Suppressor macrophage treated with lipopolysaccharide for 4 hours (primary cell): ENCODE data around the gene DDX11.
"Not testable (repeated sequence)": the region's sequence is repeated elsewhere in the genome, so short reads cannot be mapped to it uniquely, and the experiment has no call there.

Source experiments
- DNase-seq: peaks from one replicate; pipeline ENCODE4 v3.0.0-alpha.2; 2020

DDX11 gene

DNA sequence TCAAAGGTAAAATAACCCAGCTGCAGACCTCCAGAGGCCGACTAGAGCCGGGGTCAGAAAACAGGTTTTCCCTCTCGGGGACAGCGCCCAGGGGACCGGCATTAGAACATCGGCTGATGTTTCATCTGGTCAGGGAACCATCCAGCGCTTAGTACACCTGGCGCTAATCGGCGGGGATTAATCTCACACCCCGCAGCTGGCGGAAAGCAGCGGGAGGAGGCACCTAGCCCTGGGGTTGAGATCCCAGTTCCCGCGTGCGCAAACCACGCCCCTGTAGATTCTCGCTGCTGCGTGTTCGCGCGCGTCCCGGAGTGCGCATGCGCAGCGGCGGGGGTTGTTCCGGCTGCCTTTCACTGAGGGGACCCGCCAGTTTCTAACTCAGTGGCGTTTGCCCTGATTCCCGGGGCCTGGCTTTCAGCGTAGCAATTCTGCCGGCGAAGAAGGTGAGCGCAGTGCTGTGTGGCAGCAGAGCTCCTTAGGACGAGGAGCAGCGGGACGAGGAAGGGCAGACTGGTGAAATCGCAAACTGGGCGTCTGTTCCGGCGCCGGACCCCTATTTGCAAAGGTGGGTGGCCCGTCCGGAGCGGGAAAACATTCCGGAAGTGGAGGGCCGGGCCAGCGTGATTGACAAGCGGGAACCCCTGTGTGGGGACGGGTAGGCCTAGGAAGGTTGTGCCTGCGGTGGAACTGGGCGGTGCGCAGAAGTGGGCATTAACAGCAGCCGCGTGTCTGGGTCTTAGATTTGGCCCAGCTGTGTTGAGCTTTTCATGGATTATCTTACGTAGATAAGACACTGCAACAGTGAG is at the start of gene DDX11:
Gene DDX11 (plus strand): TSS at position 334 of the 806 bp plus-strand sequence. CDS start 4,534 bp downstream, outside the sequence.
- peak; percentile 89 for DNase-seq

DNA sequence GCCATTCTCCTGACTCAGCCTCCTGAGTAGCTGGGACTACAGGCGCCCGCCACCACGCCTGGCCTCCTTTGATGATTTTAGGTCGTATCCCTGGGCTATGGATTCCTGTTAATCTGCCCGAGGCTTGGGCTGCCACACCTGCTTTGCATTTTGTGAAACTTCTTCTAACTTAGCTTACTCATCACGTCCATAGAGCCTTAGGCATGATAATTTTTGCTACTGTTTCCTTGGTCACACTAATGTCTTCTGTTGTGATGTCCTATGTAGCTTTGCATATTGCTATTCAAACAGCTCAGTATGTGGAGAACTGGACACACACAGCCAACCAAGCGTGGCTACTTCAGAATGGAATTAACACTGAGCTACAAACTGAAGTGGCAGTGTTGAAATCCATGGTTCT is 47.5 kb upstream of the DDX11 start:
- no peak for DNase-seq

DNA sequence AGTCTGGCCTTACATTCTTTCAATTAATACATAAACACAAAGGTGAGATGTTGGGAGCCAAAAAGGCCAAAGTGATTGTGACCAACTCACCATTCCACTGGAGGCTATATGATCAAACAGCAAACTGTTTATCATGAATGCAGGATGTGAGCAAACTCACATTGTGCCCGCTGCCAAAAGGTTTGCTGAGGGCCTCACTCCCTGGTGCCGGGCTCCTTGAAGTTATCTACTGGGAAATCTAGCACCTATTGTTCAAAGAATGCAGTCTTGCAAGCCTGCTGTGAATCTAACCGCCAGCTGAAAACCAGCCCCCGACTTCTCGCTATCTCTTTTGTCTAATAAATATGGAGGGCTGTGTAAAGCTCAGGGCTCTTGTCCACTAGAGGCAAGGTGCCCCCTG is 46.7 kb upstream of the DDX11 start:
- DNase-seq, result not testable (repeated sequence)

DNA sequence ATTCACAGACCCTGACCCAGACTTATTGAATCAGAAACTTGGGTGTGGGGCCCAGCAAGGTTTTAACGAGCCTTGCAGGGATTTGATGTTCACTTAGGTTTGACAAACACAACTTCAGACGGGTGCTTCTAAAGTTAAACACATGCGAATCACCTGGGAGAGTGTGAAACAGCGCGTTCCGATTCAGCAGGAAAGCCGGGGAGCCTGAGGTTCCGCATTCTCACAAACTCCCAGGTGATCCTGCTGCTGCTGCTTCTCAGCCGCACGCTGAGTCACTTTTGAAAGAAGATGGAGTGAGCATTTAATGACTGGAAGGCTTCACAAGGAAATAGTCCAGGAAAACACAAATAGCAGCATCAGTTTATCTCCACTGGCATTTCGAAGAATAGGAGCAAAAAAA is 44.2 kb upstream of the DDX11 start:
- DNase-seq, result no peak

DNA sequence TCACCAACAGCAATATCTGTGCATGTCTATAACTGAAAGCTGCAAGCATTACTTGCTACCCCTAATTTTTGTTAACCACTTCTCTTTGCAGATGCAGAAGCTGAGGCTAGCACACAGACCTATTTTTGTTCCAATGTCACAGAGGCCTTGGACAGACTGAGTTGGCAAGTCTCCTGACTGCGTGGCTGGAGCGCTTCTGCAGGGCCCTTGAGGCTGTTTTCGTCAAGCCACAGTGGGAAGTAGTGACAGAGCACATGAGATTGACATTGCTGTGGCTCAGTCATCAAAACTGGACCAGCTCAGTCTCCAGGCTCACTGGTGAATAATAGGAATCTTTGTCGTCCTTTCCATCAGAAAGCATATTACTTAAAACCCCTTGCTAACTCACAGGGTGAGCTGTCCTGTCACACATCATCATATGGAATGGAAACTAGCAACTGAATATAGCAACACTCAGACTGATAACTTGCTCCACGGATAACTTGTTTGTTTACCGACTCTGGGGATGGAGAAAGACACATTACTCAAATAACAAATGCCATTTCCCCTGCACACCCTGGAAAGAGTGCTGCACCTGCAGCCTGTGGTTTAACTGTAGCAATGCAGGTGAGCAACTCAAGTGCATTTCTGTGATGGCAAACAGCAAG is 43.6 kb upstream of the DDX11 start:
- DNase-seq, result peak; percentile 24

DNA sequence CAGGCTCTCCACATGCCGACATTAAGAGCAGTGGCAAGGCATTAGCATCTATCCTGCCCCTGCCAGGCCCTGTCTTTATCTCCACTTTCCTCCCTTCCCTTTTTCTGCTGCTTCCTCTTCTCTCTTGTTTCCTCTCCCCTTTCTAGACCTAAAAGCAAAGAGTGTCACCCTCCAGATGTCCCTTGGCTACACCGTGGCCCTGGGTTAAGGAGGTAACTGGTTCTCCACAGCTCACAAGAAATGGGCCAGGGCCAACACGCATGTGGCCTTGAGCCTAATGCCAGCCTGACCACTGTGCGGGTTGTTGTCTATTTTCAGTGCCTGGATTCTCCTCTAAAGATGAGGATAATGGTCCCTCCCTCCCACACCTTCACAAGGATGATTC is 41.7 kb upstream of the DDX11 start:
- DNase-seq, result no peak

DNA sequence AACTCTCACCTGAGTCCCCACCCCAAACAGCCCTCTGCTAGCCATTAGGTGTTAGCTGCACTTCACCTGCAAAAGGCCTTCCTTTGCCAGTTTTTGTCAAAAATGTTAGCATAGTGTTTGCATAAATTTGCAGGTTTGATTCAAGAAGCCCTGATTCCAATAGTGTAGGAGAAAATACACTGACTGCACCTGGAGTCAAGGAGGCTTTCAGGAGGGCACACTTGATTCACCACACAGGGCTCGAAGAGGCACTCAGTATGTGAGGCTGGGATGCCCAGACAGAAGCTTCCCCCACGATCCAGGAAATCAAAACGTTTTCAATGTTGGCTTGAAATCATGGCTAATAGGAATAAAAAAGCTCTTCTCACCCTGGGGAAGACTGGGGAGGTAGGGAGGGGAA is 40.5 kb upstream of the DDX11 start:
- DNase-seq, result no peak

DNA sequence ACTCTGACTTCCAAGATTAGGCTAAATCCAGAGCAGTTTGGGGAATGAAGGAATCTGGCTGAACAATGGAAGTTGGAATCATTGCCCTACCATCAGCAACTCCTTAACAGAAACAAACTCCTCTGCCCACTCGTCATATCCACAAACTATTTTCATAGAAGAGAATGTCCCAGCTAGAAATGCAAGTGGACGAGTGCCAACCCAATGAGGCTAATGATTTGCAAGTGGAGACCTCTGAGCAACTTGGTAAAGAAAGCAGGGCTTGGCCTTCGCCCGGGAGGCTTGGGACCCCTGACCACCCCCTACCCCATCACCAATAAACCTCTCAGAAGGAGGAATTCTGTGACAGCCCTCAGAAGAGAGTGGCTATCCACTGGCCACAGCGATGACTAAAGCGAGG is 40.0 kb upstream of the DDX11 start:
- no peak for DNase-seq

DNA sequence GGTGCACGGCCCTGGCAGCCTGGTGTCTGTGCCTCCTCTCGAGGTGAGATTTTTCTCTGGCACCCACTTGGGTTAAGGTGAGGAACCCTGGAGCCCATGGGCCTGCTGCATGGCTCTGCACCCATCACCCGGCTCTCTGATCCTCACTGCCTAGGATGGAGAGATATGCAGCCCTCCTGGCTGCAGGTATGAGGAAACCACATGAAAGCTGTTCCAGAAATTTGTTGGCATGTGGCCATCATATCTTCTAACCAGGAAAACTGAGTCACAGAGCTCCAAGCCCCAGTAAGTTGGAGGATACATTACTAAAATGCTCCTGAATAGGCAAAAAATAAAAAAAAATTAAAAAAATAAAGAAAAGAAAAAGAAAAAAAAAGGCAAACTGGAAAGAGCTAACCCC is 39.3 kb upstream of the DDX11 start:
- DNase-seq, result no peak

DNA sequence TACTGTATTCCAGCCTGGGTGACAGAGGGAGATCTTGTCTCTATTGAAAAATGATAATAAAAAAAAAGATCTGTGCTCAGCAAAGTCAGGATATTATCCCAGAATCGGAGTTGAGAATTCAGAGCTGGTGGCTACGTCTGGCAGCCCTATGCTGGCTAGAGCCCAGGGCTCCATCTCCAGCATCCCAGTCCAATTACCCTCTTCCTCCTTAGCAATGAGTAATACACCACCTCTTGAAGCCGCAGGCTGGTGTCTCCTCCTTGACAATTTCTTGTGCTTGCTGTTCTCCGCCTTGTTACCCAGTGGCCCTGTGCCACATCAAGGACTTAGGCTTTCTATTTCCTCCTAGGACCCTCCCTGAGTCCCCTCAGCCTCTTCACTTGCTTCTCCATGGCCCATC is 38.4 kb upstream of the DDX11 start:
- no peak for DNase-seq

DNA sequence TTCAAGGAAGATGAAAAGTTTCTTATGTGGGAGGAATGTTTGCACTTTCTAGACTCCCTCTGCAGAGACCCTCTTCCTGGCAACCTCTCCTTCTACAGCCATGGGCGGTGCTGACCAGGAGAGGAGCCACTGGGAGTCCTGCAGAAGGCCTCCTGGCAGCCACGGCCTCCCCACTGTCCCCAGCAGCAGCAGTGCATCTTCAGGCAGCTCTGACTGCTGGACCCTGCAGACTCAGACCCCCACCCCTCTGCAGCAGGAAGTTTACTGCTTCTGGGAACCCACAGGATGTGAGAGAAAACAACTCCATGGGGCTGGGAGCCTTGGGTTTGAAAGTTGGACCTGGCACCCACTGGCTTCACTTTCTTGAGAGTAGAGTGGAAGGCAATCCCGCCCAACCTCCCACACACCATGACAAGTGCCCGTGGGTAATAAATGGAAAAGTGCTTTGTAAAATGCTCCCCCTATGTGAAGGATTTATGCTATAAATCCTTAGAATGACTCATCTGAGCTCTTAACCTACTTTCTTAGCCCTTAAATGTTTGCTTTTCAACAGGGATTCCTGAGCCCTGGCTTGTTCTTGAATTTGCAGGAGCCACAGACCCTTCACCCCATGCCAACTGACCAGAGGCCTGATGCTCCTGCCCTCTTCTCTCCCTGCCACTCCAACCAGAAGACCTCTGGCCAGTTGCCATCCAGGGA is 37.5 kb upstream of the DDX11 start:
- no peak for DNase-seq

DNA sequence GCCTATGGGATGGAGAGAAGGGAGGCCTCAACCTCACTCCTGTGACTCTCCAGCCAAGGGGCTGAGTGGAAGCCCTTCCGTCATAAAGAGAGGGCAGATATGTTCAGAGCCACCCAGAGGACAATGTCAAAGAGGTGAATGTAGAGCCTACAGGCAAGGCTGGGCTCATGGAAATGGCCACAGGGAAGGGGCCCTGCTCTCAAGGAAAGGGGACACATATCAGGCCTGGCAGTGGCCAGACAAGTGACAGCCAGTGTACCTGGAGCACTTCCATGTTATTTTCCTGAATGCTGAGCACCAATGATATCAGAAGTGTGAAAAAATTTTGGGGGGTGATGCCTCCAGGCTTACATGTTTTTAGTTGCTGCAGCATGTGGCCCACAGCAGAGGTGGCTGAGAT is 36.6 kb upstream of the DDX11 start:
- DNase-seq, result no peak

DNA sequence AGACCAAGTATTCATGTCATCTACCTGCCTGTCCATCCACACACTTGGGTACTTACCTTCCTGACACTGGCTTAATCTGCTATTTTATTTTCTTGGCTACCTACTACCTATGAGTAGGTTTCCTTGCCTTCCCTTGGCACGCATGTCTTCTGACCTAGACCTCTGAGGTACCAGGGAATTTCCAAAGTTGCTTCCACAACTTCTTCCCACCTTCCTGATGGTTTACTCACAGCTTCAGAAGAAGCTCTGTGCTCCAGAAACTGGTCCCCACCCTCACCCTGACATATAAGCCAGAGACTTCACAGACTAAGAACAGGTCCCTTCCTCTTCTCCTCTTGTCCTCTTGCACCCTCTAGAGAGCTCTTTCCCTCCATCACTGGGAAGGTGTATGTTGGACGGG is 35.7 kb upstream of the DDX11 start:
- DNase-seq, result no peak

DNA sequence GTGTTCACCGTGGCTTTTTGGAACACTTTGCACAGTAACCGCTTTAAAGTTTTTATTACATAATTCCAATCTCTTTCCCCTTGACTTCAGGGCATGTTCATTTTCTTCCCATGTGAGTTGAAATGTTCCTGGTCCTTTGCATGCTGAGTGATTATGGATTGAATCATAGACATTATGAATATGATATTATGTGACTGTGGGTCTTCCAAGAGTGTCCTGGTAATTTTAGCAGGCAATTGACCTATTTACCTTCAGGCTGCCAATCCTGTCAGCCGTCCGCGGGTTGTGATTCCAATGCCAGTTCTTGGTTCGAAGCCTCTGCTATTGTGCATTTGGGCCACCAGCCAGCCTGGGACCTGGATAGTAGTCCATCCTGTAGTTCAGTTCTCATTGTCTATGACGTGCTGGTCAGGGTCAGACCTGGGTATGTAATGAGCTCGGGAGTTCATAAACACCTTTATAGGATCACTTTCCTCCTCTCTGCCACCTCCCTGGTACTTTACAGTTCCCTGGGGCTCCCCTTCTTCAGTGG is 32.6 kb upstream of the DDX11 start:
- DNase-seq, result no peak

DNA sequence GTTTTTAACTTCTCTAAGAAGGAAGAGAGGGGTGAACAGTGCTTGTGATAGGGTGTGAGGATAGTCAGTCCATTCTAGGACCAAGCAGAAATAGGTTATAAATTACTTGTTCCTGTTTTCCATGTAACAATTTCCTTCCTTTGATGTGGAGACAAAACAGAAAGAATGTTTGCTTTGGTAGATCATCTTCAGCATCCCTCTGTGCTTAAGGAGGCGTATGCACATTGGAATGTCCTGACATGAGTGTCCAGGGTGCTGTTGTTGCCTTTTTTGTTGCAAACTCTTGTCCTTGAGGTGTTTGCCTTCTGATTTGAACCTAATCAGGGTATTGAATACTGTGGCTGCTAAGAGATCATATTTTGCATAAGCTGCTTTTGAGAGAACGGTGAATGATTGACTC is 23.5 kb upstream of the DDX11 start:
- not testable (repeated sequence) for DNase-seq

DNA sequence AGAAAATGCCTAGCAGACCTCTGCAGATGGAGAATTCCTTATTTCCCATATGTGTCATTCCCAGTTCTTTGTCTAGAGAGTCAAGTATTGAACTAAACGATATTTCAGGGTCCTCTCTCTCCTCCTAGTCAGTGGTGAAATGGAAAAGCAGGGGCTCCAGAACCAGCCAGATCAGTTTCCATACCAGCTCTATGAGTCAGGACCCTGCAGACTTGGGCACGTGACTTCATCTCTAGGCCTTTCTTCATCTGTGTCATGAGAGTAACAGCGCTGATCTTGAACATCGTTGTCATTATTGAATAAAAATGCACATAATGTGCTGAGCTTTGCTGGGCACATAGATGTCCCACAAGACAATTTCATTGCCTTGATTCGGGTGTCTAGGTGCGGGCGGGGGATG is 23.1 kb upstream of the DDX11 start:
- DNase-seq, result not testable (repeated sequence)

DNA sequence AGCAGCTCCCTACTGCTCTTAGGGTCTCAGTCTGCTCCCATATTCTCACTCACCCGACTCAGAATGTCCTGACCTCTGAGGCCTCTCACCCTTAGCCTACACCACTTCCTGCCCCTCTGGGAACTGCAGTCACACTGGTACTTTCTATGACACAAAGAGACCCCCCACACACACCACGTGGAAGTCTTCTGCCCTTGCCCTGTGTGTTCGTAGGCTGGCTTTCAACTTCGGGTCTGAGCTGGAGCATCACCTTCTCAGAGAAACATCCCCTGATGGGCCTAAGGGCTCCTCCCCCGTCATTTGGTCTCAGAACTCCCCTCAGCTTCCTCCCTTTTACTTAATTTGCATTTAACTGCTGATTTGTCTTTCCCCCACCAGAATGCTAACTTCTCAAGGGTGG is 22.0 kb upstream of the DDX11 start:
- not testable (repeated sequence) for DNase-seq

DNA sequence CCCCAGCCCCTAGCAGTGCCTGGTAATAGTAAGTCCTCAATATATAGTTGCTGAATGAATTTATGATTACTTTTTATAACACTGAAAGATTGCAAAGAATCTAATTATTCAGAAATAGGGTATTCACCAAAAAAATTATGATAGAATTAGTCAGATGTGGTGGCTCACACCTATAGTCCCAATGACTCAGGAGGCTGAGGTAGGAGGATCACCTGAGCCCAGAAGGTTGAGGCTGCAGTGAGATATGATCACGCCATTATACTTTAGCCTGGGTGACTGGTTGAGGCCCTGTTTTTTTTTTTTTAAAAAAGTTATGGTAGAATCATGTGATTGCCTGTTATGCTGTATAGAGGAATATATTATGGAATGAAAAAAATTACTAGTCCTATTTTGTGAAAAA is 21.5 kb upstream of the DDX11 start:
- DNase-seq, result not testable (repeated sequence)

DNA sequence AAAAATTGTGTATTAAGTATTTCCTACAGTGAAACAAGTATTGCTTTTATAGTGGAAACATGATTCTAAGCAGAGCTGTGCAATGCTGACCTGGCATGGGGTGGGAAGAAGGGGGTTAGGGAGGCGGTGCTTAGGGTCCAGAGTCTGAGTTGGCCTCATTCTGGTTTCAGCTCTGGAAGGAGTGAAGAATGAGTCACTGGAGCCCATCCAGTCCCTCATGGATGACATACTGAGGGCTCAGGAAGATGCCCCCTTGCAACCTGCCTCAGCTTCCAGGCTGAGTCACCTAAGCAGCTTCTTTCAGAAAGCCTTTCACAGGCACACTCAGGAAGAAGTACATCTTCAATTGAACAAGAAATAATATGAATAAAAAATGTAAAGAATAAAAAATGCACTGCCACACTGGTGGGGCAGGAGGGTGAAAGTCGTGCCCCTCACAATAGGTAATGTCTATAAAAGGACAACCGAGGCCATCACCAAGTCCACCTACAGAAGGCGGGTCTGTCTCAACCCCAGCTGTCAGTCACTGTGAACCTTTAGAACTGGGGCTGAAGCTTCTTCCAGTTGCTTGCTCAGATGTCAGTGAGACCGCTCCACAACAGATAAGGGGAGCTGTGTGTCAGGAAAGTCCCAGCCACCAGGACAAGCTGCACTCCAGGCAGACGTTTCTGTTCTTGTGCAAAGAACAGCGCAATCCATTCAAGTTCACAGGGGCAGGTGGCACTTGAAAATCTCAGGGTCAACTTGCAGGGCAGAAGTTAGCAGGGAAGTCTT is 20.8 kb upstream of the DDX11 start:
- not testable (repeated sequence) for DNase-seq

DNA sequence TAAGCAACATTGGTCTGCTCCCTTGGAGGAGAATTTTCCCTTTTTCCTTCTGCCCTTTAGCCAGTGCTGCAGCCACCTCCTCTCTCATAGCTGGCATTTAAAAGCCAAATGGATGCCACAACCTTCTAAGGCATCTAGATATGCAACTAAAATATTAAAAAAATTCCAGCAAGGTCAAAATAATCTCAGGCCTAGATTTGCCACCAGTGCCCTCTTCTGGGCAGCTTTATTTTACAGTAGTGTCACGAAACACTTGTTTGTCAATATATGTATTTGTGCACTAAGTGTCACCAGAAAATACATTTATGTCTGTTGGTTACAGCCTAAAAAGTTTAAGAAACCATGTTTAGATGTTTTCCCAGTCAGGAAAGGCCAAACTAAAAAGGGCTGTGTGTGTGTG is 19.7 kb upstream of the DDX11 start:
- not testable (repeated sequence) for DNase-seq

DNA sequence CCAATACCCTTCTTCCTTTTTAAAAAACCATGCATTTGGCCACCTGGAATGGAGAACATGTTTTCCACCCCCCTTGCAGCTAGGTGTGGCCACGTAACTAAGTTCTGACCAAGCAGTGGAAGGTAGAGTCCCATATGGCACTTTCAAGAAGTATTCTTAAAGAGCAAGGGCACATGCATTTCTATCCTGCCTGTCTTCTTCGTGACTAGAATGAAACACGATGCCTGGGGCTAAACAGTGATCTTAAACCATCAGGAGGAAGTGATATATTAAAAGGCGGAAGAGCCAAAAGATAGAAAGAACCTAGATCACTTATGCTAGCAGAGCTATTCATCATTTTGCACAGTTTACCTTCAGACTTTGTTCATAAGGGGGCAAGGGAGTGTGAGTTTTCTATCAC is 16.0 kb upstream of the DDX11 start:
- no peak for DNase-seq

DNA sequence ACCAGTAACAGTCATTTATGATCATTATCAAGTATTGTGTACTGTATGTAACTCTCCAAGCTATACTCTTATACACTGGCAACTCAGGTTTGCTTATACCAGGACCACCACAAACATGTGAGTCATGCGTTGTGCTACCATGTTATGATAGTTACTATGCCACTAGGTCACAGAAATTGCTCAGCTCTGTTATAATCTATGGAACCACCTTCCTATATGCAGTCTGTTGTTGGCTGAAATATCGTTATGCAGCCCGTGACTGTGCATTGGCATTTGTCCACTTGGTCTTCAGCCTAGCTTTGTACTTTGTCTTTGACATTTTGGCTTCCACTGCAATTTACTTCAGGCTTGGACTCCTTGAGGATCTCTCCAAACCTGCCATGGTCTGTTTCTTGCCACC is 7.5 kb upstream of the DDX11 start:
- not testable (repeated sequence) for DNase-seq

DNA sequence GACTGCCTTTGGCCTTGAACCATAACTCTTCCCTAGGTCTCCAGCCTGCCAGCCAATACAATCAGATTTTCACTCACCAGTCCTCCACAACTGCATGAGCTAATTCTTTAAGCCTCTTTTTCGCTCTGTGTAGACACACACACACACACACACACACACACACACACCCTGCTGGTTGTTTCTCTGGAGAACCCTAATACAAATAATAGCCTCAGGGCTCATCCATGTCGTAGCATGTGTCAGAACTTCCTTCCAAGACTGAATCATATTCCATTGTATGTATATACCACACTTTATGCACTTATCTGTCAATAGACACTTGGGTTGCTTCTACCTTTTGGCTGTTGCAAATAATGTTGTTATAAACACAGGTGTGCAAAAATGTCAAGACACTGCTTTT is 6.0 kb upstream of the DDX11 start:
- DNase-seq, result not testable (repeated sequence)
